GM10266 (cell line): ENCODE results near the gene GNAL.

Source experiments
- DNase-seq: peaks from one replicate; pipeline ENCODE4 v3.0.0; 2012; ENCODE audit errors: extremely low spot score
- TF ChIP-seq, protein P1 (sequence below): IDR thresholded peaks from 2 replicates; pipeline ENCODE4 v1.5.1; 2012; ENCODE audit warnings: mild to moderate bottlenecking, low read depth; ENCODE audit not compliant: control insufficient read depth, insufficient read depth; ENCODE audit errors: missing control alignments

GNAL gene

DNA sequence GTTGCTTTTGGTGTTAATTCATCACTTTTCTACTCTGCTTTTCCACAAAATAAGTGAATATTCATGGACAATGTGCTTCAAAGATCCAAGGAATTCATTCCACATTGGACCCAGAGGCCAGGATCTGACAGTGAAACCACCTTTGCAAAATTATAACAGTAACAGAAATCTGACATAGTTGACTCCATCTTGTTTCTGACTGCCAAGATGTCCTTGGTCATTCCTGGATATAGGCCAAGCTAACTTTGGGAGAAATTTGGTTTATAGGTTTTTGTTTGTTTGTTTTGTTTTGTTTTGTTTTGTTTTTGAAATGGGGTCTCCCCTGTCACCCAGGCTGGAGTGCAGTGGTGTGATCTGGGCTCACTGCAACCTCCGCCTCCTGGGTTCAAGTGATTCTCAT lies 208.7 kb downstream of the GNAL start:
- TF ChIP-seq, protein P1, sequence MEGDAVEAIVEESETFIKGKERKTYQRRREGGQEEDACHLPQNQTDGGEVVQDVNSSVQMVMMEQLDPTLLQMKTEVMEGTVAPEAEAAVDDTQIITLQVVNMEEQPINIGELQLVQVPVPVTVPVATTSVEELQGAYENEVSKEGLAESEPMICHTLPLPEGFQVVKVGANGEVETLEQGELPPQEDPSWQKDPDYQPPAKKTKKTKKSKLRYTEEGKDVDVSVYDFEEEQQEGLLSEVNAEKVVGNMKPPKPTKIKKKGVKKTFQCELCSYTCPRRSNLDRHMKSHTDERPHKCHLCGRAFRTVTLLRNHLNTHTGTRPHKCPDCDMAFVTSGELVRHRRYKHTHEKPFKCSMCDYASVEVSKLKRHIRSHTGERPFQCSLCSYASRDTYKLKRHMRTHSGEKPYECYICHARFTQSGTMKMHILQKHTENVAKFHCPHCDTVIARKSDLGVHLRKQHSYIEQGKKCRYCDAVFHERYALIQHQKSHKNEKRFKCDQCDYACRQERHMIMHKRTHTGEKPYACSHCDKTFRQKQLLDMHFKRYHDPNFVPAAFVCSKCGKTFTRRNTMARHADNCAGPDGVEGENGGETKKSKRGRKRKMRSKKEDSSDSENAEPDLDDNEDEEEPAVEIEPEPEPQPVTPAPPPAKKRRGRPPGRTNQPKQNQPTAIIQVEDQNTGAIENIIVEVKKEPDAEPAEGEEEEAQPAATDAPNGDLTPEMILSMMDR = no peak
- DNase-seq = no peak

DNA sequence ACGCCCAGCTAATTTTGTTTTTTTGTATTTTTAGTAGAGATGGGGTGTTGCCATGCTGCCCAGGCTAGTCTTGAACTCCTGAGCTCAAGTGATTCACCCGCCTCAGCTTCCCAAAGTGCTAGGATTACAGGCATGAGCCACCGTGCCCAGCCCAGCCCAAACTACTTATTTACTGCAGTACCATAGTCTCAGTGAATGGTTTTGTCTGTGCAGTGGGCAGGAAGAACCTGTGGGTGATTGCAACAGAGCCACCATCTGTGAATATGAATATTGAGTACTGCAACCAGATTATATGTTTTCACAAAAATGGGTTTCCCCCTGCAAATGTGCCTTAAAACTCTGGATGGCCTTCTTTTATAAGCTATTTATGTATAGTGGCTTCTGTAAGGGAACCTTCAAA lies 210.0 kb downstream of the GNAL start:
- no peak for DNase-seq
- TF ChIP-seq, protein P1 = no peak

DNA sequence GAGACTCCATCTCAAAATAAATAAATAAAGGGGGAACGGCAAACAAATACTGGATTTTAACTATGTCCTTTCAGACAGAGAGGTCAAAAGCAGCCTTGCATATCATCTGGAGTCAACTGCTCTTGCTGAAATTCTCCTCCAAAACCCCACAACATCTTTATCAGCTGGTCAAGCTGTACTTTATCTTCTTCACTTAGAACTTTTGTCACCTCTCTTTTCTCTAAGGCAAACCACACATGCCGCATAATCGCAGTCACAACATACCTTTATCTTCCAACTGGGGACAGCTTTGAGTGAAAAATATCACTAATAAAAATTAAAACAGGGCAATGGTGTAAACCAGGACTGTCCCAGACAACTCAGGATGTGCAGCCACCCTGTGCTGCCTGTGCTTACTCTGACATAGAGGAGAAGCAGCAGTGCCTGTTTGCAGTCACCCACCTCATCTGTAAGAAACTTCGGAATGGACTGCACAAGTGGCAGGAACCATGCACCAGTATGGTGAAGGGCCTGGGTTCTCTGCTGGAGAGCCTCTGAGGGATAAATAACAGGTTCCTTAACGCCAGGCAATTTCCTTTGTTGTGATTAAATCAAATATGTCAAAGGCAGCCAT lies 212.9 kb downstream of the GNAL start:
- DNase-seq = no peak
- TF ChIP-seq, protein P1 = no peak

- TF ChIP-seq, protein P1 = no peak
- DNase-seq = no peak
Observed at GRCh38 chr18:11902522-11903292, 213.6 kb downstream of the GNAL start.

- TF ChIP-seq, protein P1 = no peak
- DNase-seq = no peak
Observed at GRCh38 chr18:11905613-11906012, 216.5 kb downstream of the GNAL start.

GRCh38 chr18:11906176-11906575 lies 217.1 kb downstream of the GNAL start:
- DNase-seq = no peak
- TF ChIP-seq, protein P1 = no peak
